Activated T-cell treated with anti-CD3 and anti-CD28 coated beads, Interleukin-2, amount 50 U/mL, for 48 hours (primary cell): ENCODE results near the gene COQ7.
A peak's percentile ranks its signal among the peaks of the same experiment; 100 is the strongest.

Experiments
- DNase-seq, 2 experiments: peaks; one replicate each; pipeline ENCODE4 v3.0.0-alpha.2; 2020

The COQ7 gene

DNA sequence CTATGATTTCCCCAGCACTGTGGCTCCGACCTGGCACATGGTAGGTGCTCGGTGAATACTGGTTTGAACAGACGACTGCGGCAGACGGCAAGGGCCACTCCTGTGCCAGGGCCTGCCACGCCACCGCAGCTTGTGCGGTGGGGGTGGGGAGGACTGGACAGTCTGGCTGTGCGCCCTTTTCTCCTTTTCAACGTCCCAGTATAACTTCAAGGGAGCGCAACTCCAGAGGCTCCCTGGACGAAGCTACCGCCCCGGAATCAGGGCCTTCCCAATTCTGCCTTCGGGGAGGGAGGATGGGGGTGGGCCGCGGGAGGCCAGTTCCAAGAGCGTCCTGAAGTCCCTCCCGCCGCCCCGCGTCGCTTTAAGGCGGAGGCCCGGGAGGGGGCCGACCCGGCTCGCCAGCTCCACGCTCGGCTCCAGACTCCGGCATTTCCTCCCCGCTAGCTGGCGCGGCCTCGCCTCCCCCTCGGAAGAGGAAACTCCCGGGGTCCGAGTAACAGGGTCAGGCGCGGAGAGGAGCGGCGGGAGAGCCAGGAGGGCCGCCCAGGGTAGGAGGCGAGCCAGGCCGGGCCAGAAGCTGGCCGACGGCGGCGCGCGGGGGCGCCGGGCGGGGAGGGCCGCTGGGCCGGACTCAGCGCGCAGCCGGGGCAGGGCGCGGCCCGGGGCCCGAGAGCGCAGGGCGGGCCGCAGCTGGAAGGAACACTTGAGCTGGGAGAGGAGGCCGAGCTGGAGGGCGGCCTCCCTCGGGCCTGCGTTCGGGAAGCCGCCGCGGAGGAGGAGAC is 46.4 kb downstream of the COQ7 start, which contains the start of gene ITPRIPL2:
ITPRIPL2 (plus strand) TSS at position 388 of the 782 bp plus-strand sequence. CDS start 498 bp downstream, outside the sequence.
- peak; percentile 50 to 57 for DNase-seq

DNA sequence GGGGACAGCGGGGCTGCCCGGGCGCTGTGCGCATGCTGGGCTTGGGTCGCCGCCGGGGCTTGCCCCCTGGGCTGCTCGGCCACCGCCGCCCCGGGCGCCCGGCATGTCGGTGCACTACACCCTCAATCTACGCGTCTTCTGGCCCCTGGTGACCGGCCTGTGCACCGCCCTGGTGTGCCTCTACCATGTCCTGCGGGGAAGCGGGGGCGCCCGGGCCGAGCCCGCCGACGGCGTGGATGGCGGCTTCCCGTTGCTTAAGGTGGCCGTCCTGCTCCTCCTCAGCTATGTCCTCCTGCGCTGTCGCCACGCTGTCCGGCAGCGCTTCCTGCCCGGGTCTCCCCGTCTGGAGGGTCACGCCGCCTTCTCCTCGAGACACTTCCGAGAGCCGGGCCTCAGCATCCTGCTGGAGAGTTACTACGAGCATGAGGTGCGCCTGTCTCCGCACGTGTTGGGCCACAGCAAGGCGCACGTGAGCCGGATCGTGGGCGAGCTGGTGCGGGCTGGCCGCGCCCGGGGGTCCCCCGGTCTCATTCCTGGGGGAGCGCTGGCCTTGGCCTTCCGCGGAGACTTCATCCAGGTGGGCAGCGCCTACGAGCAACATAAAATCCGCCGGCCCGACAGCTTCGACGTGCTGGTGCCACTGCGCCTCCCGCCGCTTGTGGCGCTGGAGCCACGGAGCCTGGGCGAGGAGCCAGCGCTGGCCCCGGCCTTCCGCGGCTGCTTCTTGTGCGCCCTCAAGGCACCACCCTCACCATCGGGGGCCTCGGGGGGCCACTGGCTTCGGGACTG is 47.1 kb downstream of the COQ7 start:
- peak; percentile 39 to 48 for DNase-seq

GRCh38 chr16:19115148-19116021 is 48.0 kb downstream of the COQ7 start:
- no peak for DNase-seq

DNA sequence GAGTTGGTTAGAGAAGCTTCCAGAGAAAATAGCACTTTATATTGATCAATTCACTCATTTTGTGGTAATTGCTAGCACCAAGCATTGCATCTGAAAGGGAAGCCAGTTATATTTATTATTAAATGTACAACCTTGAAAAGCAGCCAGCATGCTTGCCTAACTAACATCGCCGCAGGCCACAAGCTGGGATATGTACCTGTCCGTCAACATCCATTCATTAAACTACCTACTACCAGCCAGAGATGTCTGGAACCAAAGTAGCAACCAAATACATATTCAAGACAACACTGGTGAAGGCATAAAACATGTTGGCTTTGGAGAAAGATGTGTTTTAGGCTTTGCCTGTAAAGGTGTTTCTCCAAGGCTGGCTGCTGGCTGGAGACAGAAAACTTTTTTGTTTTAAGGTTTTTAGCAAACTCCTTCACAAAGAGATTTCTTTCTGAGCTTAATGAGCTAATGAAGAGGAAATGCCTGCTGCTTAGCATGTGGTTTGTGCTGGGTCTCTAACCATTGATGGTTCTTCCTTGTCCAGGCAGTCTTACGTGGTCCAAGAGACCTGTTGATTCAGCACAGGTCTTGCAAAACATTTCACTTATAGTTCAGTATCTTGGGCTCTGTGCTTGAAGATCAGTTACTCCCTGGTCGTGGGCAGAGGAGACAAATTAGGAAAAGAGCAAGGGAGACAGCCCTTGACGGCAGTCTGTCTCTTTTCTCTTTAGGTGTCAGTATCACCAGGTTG is 49.5 kb downstream of the COQ7 start:
- DNase-seq: no peak

DNA sequence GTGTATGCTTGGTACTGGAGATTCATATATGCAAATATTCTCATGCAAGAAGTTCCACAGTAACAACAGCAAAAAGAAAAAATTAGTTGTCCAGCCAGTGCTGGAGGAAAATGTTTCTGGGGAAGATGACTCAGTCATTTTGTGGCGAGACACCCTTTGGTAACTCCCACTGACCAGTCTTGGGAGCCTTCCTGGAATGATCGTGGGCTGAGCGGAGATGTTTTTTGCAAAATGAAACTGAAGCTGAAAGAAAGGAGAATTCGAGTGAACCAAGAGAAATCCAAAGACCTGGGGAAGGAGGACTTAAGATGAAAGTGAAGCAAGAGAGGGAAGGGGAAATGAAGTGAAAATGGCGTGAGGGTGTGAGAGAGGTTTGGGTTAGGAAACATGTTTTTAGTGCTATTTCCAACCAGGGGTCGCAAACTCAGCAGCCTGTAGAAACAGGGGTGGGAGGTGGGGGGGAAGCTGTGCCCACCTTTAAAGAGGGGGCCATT is 51.6 kb downstream of the COQ7 start:
- peak; percentile 55 to 64 for DNase-seq

- no peak for DNase-seq
Observed at GRCh38 chr16:19119564-19119963, 52.1 kb downstream of the COQ7 start.

GRCh38 chr16:19123535-19124178 is 56.2 kb downstream of the COQ7 start:
- no peak for DNase-seq

DNA sequence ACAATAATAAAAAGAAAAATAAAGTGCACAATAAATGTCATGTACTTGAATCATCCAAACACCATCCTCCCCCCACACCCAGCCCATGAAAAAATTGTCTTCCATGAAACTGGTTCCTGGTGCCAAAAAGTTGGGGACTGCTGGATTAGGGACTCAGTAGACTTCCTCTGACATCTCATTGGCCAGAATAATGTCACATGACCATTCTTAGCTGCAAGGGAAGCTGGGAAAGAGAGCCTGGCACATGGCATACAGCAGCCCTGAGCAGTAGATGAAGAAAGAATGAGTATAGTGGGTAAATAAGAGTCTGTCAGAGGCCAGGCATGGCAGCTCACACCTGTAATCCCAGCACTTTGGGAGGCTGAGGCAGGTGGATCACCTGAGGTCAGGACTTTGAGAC is 58.9 kb downstream of the COQ7 start:
- DNase-seq: no peak

GRCh38 chr16:19127205-19127604 is 59.8 kb downstream of the COQ7 start:
- DNase-seq: no peak

DNA sequence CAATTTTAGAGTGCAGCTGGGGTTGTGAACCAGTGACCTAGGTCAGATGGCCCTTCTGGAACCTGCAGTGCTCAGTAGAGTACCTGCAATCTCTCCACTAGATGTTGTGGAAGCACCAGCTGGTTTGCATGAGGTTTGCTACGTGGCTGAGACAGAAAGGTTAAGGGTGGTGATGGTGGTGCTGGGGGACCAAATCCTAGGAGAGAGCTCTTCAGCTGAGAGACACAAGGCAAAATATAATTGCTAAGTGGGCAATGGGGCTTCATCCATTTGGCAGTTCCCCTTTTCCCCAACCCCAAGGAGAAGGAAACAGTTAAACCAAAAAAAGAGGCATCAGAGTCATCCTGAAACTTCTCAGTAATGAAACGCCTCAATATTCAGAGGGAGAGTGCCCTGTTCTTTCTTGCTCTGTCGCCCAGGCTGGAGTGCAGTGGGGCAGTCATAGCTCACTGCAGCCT is 60.3 kb downstream of the COQ7 start:
- no peak for DNase-seq

DNA sequence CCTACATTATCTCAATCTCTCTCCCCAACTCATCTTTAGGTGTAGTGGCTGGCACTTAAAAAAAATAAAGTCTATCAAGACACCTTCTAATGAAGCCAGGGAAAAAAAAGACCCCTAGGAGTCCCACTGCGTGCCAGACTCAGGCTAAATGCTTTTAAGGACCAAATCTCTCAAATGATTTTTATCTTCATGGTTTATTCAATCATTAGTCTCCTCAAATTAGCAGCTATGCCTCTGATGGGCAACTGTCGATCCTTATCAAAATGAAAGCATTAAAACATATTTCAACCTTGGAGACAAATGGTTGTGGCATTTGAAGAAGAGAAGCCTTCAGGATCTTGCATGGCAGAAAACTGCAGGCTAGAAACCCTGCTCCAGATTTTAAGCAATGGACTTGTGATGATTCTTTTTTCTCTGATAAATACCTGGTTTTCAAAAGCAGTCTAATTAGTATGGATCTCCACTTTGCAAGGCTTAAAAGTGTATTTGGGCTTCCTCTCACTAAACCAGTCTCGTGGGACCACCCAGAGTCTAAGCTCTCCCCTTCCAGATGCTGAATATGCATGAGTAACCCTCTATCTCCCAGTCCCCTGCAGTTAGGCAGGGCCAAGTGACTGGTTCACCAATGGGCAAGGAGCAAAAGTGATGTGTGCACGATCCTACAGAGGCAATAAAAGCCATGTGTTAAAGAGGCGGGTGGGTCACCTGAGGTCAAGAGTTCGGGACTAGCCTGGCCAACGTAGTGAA is 61.2 kb downstream of the COQ7 start:
- DNase-seq: no peak
